BLaER1 treated with 17β-estradiol and CSF1 and Interleukin-3, amounts not matched to agents 10 nM and 100 nM (cell line): ENCODE data around the gene ZNF638.
A peak's percentile ranks its signal among the peaks of the same experiment; 100 is the strongest.
"Not testable (repeated sequence)": the region's sequence is repeated elsewhere in the genome, so short reads cannot be mapped to it uniquely, and the experiment has no call there.

Source experiments
- H3K27ac ChIP-seq, 11 experiments: shearing (Covaris generic); formaldehyde crosslinking; 2 replicates each; pipeline ENCODE4 v1.8.1; 2022
- H3K27me3 ChIP-seq, 11 experiments: shearing (Covaris generic); formaldehyde crosslinking; 2 replicates each; pipeline ENCODE4 v1.8.1; 2022
- H3K36me3 ChIP-seq, 11 experiments: shearing (Covaris generic); formaldehyde crosslinking; 2 replicates each; pipeline ENCODE4 v1.8.1; 2022
- H3K4me1 ChIP-seq, 10 experiments: shearing (Covaris generic); formaldehyde crosslinking; 2 replicates each; pipeline ENCODE4 v1.8.1; 2022
- H3K4me2 ChIP-seq, 11 experiments: shearing (Covaris generic); formaldehyde crosslinking; 2 replicates each; pipeline ENCODE4 v1.8.1; 2022
- H3K4me3 ChIP-seq, 10 experiments: shearing (Covaris generic); formaldehyde crosslinking; 2 replicates each; pipeline ENCODE4 v1.8.1; 2022
- H3K9ac ChIP-seq, 11 experiments: shearing (Covaris generic); formaldehyde crosslinking; 2 replicates each; pipeline ENCODE4 v1.8.1; 2022
- H3K9me3 ChIP-seq, 11 experiments: shearing (Covaris generic); formaldehyde crosslinking; replicated peaks in 1 of 11; 2 replicates each; pipeline ENCODE4 v1.8.1; 2022
- H4K20me1 ChIP-seq, 11 experiments: shearing (Covaris generic); formaldehyde crosslinking; 2 replicates each; pipeline ENCODE4 v1.8.1; 2022
- Cebpa-rat ChIP-seq, 11 experiments: shearing (Covaris generic); IDR thresholded peaks; 2 replicates each; pipeline ENCODE4 v1.8.1; 2022

Gene ZNF638

DNA sequence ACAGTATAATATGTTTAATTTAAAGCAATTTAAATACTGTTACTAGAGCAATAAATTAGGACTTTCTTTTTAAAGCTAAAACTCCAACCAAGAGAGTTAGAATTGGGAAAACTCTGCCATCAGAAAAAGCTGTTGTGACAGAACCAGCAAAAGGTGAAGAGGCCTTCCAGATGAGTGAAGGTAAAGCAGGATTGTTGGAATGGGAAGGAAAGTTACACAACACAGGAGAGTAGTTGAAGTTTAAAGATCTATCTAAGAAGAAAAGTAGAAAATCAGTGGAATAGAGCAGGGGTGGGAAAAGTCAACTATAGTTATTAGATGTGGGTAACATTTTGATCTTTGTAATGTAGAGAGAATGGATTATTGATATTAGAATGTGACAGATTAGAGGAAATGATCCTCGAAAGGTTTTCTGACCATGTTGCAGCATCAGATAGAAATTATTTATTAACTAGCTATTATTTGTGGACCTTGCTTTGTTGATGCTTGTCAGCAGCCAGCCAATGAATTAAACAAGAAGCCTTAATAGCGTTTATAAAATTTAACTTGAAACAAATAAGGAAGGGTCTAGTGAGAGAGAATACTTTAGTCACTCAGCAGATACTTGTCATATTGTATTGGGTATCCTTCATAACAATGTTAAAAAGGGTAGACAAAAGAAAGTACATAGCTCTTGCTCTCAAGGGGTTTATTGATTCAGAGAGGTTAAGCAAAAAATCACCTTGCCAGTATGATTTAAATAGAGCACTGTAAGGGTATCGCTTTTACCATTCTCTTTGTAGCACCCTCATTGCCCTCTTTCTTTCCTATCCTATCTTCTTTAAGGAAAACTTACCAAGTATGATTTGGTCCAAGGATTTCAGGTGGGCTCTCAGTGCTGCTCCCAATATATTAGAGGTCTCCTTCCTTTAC is 97.1 kb downstream of the ZNF638 start:
- Histone ChIP-seq H3K4me1 (peaks cover 0 to 32% (median 0%) of the 10 kb centered on the region in 10 experiments; a peak in 5 of 20 replicates), H3K9ac (no peak overlapping the region), H3K36me3 (peaks cover 91 to 100% (median 98%) of the 10 kb centered on the region in 11 experiments), H3K9me3 (no peaks in the 10 kb centered on the region), H3K4me3 (no peak overlapping the region), H4K20me1 (peaks cover 0 to 23% (median 0%) of the 10 kb centered on the region in 11 experiments; a peak in 3 of 22 replicates), H3K27me3 (no peaks in the 10 kb centered on the region), H3K27ac (no peak overlapping the region), H3K4me2 (no peak overlapping the region)
- no peak for TF ChIP-seq Cebpa-rat (IDR thresholded peaks at IDR 0.05)

DNA sequence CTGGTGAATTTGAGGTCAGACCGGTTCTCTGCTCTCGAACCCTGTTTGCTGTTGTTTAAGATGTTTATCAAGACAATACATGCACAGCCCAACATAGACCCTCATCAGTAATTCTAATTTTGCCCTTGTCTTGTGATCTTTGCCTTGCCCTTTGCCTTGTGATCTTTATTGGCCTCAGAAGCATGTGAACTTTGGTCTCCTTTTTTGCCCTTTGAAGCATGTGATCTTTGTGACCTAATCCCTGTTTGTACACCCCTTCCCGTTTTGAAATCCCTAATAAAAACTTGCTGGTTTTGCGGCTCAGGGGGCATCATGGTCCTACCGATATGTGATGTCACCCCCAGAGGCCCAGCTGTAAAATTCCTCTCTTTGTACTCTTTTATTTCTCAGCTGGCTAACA is 113.6 kb downstream of the ZNF638 start:
- not testable (repeated sequence) for H3K27ac ChIP-seq, H4K20me1 ChIP-seq, H3K4me2 ChIP-seq, H3K9ac ChIP-seq, H3K9me3 ChIP-seq, H3K27me3 ChIP-seq, H3K4me3 ChIP-seq
- Histone ChIP-seq H3K36me3 (peaks cover 0 to 46% (median 20%) of the 10 kb centered on the region in 11 experiments; a peak in 18 of 22 replicates), H3K4me1 (peaks cover 17 to 49% (median 21%) of the 10 kb centered on the region in 10 experiments)

DNA sequence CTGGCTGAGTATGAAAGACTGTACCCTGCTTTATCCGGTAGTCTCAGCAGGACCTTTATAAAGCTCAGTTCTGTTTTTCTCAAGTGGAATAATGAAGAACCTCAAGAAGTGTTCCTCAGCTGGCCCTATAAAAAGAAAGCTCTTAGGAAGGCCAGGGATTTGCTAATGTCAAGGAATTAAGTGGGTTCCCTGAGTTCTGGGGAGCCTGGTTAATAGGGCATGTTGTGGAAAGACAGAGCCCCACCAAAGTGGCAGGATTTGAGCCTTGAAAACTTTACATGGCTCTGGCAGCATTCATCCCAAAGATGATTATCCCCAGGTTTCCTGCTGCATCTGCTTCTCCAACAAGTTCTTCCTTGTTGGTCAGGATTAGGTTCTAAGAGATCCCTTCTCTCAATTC is 114.9 kb downstream of the ZNF638 start:
- Histone ChIP-seq H4K20me1 (no peaks in the 10 kb centered on the region), H3K4me1 (peaks cover 24 to 49% (median 34%) of the 10 kb centered on the region in 10 experiments)

DNA sequence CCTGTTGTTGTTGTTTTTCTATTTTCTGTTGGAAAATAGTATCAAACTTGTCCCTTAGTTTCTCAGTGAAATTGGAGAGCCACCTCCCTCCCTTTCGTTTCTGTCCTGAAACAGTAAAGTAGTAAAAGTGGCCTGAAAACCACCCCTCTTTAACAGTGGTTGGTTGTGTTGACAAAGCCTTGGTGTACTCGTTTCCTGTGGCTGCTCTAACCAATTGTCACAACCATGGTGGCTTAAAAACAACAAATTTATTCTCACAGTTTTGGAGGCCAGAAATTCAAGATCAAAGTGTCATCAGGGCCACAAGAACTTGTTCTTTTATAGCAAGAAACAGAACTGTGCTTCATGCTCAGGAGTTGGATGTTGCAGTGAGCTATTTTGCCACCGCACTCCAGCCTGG is 117.8 kb downstream of the ZNF638 start:
- TF ChIP-seq Cebpa-rat (IDR thresholded peaks at IDR 0.05), result no peak
- Histone ChIP-seq H3K9ac (peak overlapping the region in 1 of 11 experiments; percentile 29; a peak in 3 of 22 replicates), H3K27ac (peak overlapping the region in 10 of 11 experiments; percentile 7 to 90 (median 80); a peak in 14 of 22 replicates), H3K4me3 (no peak overlapping the region), H3K9me3 (no peaks in the 10 kb centered on the region), H3K4me1 (peaks cover 50 to 73% (median 61%) of the 10 kb centered on the region in 10 experiments), H4K20me1 (no peaks in the 10 kb centered on the region), H3K36me3 (peaks cover 0 to 5% (median 0%) of the 10 kb centered on the region in 11 experiments; a peak in 3 of 22 replicates), H3K4me2 (peak overlapping the region; percentile 47 to 98 (median 92); a peak in 21 of 22 replicates), H3K27me3 (peaks cover 0 to 12% (median 10%) of the 10 kb centered on the region in 11 experiments; a peak in 14 of 22 replicates)

More for the DNA sequence above, 114.9 kb downstream of the ZNF638 start:
- H3K4me3 ChIP-seq, result no peak overlapping the region
- H3K27me3 ChIP-seq, result no peaks in the 10 kb centered on the region
- H3K9me3 ChIP-seq, result no peaks in the 10 kb centered on the region
- no peak for TF ChIP-seq Cebpa-rat (IDR thresholded peaks at IDR 0.05)
- no peak overlapping the region for H3K4me2 ChIP-seq
- peak overlapping the region in 1 of 11 experiments; percentile 20; a peak in 1 of 22 replicates for H3K27ac ChIP-seq
- peaks cover 0 to 32% (median 17%) of the 10 kb centered on the region in 11 experiments; a peak in 17 of 22 replicates for H3K36me3 ChIP-seq
- H3K9ac ChIP-seq, result no peak overlapping the region

DNA sequence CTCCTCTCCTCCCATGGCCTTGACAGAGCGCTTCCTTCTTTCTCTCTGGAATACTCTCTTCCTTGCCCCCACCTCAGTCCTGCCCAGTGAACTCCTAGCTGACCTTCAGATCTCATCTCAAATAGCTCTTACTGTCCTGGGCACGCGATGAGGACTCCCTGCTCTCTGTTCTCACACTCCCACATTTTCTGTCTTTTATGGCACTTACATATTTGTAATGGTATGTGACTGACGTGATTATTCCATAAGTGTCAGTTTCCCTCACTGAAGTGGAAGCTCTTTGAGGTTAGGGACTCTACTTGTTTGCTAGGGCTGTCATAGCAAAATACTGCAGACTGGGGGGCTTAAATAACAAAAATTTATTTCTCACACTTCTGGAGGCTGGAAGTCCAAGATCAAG is 120.1 kb downstream of the ZNF638 start:
- peaks cover 73 to 90% (median 84%) of the 10 kb centered on the region in 10 experiments for H3K4me1 ChIP-seq
- TF ChIP-seq Cebpa-rat (IDR thresholded peaks at IDR 0.05), result no peak
- peak overlapping the region in 4 of 10 experiments; percentile 10 to 83 (median 76); a peak in 4 of 20 replicates for H3K4me3 ChIP-seq
- H3K9me3 ChIP-seq, result no peaks in the 10 kb centered on the region
- H4K20me1 ChIP-seq, result peaks cover 0 to 6% (median 0%) of the 10 kb centered on the region in 11 experiments; a peak in 2 of 22 replicates
- H3K27me3 ChIP-seq, result peaks cover 0 to 19% (median 17%) of the 10 kb centered on the region in 11 experiments; a peak in 14 of 22 replicates
- no peaks in the 10 kb centered on the region for H3K36me3 ChIP-seq
- H3K9ac ChIP-seq, result peak overlapping the region in 9 of 11 experiments; percentile 29 to 92 (median 51); a peak in 10 of 22 replicates
- H3K4me2 ChIP-seq, result peak overlapping the region; percentile 86 to 99 (median 97)
- H3K27ac ChIP-seq, result peak overlapping the region in 10 of 11 experiments; percentile 22 to 93 (median 81); a peak in 20 of 22 replicates

DNA sequence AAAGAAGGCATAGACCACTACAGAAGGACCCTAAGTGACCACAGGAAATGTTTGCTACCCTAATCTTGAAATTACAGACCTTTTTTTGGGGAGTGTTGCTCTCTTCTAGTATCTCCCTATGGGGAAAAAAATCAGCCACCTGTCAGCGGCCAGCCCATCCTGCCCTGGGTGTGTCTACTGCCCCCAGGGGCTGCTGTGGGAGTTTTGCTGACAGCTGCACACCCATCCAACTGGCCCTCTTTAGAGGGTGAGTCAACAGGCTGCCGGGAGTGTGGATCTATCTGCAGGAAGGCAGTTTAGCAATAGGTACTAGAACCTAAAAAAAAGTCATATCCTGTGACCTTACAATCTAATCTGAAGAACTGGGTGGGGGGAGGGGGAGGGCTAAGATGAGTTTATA is 121.0 kb downstream of the ZNF638 start:
- Histone ChIP-seq H3K4me3 (peak overlapping the region in 9 of 10 experiments; percentile 63 to 85 (median 71); a peak in 15 of 20 replicates), H3K27me3 (peaks cover 0 to 19% (median 17%) of the 10 kb centered on the region in 11 experiments; a peak in 14 of 22 replicates), H3K4me2 (peak overlapping the region; percentile 86 to 99 (median 97)), H3K27ac (peak overlapping the region in 10 of 11 experiments; percentile 22 to 94 (median 86); a peak in 20 of 22 replicates), H3K36me3 (peaks cover 0 to 6% (median 0%) of the 10 kb centered on the region in 11 experiments; a peak in 4 of 22 replicates), H3K9me3 (no peaks in the 10 kb centered on the region), H3K9ac (peak overlapping the region in 9 of 11 experiments; percentile 44 to 92 (median 85); a peak in 17 of 22 replicates), H4K20me1 (peaks cover 0 to 9% (median 0%) of the 10 kb centered on the region in 11 experiments; a peak in 2 of 22 replicates), H3K4me1 (peaks cover 77 to 97% (median 93%) of the 10 kb centered on the region in 10 experiments)
- TF ChIP-seq Cebpa-rat (IDR thresholded peaks at IDR 0.05), result peak in 5 of 11 experiments; percentile 10 to 84 (median 61); a peak in 6 of 22 replicates

DNA sequence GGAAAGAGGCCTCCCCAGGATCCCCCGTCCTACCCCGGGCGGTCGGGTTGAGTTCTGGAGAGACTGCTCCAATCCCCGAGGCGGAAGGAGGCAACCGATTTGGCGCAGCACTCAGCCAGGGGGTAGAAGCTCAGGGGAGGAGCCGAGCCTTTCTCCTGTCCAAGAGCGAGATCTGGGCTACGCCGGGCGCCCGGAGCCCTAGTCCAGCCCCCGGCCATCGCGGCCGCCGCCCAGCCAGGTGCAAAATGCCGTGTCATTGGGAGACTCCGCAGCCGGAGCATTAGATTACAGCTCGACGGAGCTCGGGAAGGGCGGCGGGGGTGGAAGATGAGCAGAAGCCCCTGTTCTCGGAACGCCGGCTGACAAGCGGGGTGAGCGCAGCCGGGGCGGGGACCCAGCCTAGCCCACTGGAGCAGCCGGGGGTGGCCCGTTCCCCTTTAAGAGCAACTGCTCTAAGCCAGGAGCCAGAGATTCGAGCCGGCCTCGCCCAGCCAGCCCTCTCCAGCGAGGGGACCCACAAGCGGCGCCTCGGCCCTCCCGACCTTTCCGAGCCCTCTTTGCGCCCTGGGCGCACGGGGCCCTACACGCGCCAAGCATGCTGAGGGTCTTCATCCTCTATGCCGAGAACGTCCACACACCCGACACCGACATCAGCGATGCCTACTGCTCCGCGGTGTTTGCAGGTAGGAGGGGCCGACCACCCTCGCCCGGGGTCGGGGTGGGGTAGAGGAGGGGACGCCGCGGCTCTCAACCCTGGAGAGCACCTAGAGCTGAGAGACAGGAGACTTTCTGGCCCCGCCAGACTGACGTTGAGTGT is 122.0 kb downstream of the ZNF638 start, which contains the start of gene DYSF:
Gene DYSF, plus strand, starts transcription at position 158 of the 817 bp plus-strand sequence.
- peak within 1 kb of the TSS; percentile 69 to 92 (median 85) for H3K9ac ChIP-seq
- H3K27ac ChIP-seq, result peak within 1 kb of the TSS; percentile 17 to 94 (median 85); a peak in 21 of 22 replicates
- H3K4me3 ChIP-seq, result peak within 1 kb of the TSS; percentile 61 to 85 (median 71)
- peaks cover 0 to 20% (median 0%) of the 10 kb centered on the region in 11 experiments; a peak in 4 of 22 replicates for H4K20me1 ChIP-seq
- H3K9me3 ChIP-seq, result no peaks in the 10 kb centered on the region
- peaks cover 0 to 12% (median 2%) of the 10 kb centered on the region in 11 experiments; a peak in 5 of 22 replicates for H3K36me3 ChIP-seq
- H3K4me2 ChIP-seq, result peak within 1 kb of the TSS; percentile 86 to 99 (median 97)
- H3K27me3 ChIP-seq, result peaks cover 0 to 19% (median 17%) of the 10 kb centered on the region in 11 experiments; a peak in 14 of 22 replicates
- TF ChIP-seq Cebpa-rat (IDR thresholded peaks at IDR 0.05), result no peak
- H3K4me1 ChIP-seq, result peaks cover 80 to 100% (median 97%) of the 10 kb centered on the region in 10 experiments
